ENCODE results near the gene RPL41. TPM values are rescaled to one million over a fixed set of nuclear protein-coding genes. Genes with fewer than 3 reads are reported as not detected.

RPL41 gene
- total and polyA plus RNA-seq, 9 of the 15 experiments (the other 6 are each of a cell fraction or from before 2014, with no cell fraction given) = 3,403 to 11,276 (median 5,604) TPM

DNA sequence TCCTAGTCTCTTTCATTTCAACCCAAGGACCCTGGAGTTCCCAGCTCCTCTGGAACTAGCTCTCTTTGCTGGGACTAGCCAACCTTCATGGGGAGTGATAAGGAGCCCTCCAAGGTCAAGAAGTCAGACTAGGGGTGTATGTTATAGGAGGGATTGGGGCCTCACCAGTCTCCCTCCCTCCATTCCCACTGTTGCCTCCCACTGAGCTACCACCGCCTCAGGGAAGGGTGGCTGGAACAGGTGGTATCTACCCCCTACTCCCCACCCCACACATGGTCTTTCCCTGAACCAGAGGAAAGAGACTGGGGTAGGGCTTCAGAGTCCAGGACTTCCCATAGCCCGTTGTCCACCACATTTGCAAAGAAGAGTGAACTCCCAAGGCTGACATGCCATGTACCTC lies 34.1 kb upstream of the RPL41 start:
- FAIRE-seq (no peak), ATAC-seq (no peak), DNase-seq (ENCODE audit: extremely low read depth in 1 of 4, low spot score in 3 of 4) (peak in 2 of 4 experiments; percentile 25 to 30)
- Histone ChIP-seq H3K9ac (ENCODE audit: insufficient read depth in 1 of 2, low read depth in 2 of 2, low read length in 2 of 2) (peak overlapping the region in 1 of 2 experiments; percentile 32; a peak in 1 of 4 replicates), H3K79me2 (ENCODE audit: control insufficient read depth, insufficient read depth, low read length) (no peaks in the 10 kb centered on the region), H2AFZ (ENCODE audit: low read depth, low read length) (peak overlapping the region; percentile 28; the same call in 1 of the 2 replicates), H3K27ac (ENCODE audit: extremely low read depth, low read depth, low read length) (no peak overlapping the region), H3K36me3 (ENCODE audit: control insufficient read depth, insufficient read depth, low read length) (no peaks in the 10 kb centered on the region), H3K4me2 (ENCODE audit: insufficient read depth, low read length) (no peak overlapping the region; the same call in 1 of the 2 replicates), H3K9me3 (replicated peaks; ENCODE audit: control insufficient read depth, insufficient read depth, low read depth, low read length) (no peaks in the 10 kb centered on the region), H3K4me1 (replicated peaks in 1 of 2; ENCODE audit: control insufficient read depth in 2 of 2, insufficient read depth in 2 of 2, low read length in 2 of 2) (peaks cover 38 to 47% of the 10 kb centered on the region in 2 experiments), H3K9me1 (ENCODE audit: control insufficient read depth, insufficient read depth, low read length) (no peaks in the 10 kb centered on the region), H3K4me3 (no peak overlapping the region), H4K20me1 (replicated peaks; ENCODE audit: control insufficient read depth, insufficient read depth, low read length) (no peaks in the 10 kb centered on the region), H3K27me3 (ENCODE audit: control insufficient read depth in 2 of 2, insufficient read depth in 2 of 2, low read length in 2 of 2) (no peaks in the 10 kb centered on the region; a peak in 1 of 5 replicates)
- intact Hi-C loops (cut with micrococcal nuclease) (loop anchor here (2.0 kb wide), 1 partner anchor 22 kb away; the partner anchor contains the start of gene PA2G4), in situ Hi-C loops (cut with MboI) (no loop called here)
- 21% methylated on average over 2 of the region's 2 CpGs for WGBS (ENCODE audit: insufficient coverage, low coverage, missing lambda C conversion rate)
- CTCF ChIA-PET (ENCODE audit: low intra/inter-chr PET ratio) = no interaction called here
- BruUV-seq (replicated peaks) = no TSS peak
- TF ChIP-seq, protein P1, sequence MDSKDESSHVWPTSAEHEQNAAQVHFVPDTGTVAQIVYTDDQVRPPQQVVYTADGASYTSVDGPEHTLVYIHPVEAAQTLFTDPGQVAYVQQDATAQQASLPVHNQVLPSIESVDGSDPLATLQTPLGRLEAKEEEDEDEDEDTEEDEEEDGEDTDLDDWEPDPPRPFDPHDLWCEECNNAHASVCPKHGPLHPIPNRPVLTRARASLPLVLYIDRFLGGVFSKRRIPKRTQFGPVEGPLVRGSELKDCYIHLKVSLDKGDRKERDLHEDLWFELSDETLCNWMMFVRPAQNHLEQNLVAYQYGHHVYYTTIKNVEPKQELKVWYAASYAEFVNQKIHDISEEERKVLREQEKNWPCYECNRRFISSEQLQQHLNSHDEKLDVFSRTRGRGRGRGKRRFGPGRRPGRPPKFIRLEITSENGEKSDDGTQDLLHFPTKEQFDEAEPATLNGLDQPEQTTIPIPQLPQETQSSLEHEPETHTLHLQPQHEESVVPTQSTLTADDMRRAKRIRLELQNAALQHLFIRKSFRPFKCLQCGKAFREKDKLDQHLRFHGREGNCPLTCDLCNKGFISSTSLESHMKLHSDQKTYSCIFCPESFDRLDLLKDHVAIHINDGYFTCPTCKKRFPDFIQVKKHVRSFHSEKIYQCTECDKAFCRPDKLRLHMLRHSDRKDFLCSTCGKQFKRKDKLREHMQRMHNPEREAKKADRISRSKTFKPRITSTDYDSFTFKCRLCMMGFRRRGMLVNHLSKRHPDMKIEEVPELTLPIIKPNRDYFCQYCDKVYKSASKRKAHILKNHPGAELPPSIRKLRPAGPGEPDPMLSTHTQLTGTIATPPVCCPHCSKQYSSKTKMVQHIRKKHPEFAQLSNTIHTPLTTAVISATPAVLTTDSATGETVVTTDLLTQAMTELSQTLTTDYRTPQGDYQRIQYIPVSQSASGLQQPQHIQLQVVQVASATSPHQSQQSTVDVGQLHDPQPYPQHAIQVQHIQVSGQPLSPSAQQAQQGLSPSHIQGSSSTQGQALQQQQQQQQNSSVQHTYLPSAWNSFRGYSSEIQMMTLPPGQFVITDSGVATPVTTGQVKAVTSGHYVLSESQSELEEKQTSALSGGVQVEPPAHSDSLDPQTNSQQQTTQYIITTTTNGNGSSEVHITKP (IDR thresholded peaks at IDR 0.05; ENCODE audit: partially characterized antibody) = peak; percentile 95
- TF ChIP-seq ZFP1 (CRISPR knock-in tag; IDR thresholded peaks at IDR 0.05) = no peak
- POLR2A ChIA-PET = interaction anchor here (0.8 to 1.8 kb wide), 4 partner anchors 13 to 1216 kb away, joined by 3 to 8 read pairs (median 4); partner anchors contain the start of genes PA2G4 and ZC3H10

All from K562 (cell line).